Measurements from ENCODE around the gene PDE9A.

PDE9A gene

DNA sequence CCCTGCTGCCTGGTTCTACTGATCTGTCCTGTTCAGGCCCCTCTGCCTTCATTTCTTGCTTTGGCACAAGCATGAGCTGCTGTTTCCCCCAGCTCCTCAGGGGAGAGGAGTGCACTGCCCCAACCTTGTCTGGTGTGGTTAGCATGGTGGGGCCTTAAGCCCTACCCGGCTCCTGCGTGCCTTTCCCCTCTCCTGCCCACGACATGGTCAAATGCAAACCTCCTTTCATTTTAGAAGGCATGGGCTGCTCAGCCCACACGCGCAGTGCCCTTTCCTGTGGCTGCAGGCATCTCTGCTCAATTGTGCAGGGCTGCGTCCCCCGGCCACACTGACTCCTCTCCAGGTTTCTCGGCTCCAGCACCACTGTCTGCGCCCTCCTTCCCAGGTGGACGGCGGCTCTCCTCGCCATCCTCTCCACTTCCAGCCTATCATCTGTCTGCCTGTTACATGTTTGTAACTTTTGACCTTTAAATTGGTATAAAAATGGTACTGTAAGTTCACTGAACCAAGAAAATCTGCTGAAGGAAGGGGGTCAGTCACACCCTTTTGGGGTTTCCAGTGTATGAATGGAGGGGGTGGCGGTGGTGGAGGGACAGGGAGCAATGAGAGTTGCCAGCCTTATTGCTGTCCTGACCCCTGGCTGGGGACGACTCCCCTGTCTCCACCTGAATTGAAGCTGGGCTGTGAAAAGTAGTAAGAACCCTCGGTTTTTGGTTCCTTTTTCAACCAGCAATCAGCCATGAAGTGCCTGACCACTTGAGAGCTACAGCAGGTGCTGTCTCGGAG lies 5.1 kb downstream of the PDE9A start:
- DNase-seq = no peak

DNA sequence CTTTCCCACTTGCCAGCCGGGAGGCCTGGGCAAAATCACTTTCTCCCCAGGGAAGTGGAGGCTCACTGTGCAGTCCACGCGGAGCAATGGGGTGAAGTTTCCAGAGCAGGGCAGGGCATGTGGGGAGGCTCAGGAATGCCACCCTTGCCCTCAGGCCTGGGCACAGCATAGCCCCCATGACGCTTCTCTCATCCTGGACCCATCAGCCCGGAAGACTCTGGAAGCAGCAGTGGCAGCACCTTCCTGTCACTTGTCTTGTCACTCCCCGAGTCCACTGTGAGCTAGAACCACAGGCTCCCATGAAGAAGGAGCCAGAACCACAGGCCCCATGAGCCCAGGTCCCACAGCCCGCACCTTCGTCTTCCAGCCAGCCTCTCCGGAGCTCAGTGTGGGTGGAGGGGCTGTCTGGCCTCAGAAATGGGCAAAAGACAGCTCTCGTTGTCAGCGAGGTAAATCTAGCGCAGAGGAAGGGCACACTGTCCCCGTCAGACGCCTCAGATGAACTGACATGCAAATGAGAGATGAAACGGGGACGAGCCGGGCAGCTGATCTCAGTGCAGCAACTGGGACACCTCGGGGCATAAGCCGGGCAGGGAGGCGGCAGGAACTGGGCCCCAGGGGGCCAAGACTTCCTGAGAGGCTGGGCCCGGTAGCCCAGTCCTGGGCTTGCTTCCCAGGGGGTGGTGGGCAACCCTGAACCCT lies 6.1 kb downstream of the PDE9A start:
- DNase-seq = no peak

DNA sequence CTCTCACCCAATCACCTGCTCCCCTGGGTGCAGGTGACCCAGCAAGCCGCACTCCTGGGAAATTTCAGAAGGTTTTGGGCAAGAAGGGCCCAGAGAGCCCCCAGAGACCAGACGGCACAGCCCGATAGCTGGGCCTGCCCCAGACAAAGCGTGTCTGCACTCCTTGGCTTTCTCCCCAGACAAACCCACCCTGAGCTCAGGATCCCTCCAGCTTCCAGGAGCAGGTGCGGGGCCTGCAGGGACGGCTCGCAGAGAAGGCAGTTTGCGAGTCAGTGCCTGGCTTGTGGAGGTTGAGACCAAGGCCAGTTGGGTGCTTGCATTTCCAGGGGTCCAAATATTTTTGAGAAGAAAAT lies 6.7 kb downstream of the PDE9A start:
- no peak for DNase-seq

DNA sequence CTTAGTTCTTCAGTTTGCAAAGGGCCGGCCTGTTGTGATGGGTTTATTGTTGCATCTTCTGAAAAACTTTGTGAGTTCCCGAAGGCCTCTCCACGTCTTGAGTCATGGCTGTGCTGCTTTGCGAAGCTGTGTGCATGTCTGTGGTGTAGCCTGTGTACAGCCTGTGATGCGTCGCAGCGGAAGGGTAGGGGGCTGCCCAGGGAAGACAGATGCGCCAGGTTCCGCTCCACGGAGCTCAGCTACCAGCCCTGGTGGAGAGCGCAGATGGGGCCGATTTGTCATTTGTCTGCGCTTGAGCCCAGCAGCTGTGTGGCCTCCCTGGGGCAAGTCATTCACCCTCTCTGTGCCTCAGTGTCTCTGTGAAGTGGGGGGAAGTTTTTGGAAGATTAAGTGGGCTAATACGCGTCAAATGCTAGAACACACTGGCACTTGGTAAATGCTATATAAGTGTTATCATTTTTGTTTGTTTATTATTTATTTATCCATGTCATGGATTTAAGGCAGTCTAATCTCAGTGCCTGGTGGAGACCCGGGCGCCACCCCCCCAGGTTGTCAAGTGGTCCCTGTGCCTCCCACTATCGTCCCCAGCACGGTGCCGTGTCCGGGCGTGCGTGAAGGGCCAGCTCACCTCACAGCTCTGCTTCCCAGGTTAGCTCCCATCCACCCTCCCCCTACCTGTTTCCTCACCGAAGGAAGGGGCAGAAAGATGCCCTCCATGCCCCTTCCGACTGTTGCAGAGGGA lies 8.4 kb downstream of the PDE9A start:
- no peak for DNase-seq

DNA sequence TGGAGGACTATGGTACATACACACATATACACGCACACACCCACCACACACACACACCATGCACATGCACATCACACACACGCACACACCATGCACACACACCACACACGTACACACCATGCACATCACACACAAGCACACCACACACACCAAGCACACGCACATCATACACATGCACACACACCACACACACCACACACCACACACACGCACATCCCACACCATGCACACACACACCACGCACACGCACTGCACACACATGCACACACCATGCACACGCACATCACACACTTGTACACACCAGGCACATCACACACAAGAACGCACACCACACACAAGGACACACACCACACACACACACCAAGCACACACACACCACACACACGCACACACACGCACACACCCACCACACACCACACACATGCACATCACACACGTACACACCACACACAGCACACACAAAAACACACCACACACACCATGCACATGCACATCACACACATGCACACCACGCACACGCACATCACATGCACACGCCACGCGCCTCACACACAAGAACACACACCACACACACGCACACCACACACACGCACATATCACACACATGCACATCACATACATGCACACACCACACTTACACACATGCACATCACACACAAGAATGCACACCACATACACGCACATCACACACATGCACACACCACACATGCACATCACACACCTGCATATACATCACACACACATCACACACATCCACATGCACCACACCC lies 9.2 kb downstream of the PDE9A start:
- DNase-seq = no peak

DNA sequence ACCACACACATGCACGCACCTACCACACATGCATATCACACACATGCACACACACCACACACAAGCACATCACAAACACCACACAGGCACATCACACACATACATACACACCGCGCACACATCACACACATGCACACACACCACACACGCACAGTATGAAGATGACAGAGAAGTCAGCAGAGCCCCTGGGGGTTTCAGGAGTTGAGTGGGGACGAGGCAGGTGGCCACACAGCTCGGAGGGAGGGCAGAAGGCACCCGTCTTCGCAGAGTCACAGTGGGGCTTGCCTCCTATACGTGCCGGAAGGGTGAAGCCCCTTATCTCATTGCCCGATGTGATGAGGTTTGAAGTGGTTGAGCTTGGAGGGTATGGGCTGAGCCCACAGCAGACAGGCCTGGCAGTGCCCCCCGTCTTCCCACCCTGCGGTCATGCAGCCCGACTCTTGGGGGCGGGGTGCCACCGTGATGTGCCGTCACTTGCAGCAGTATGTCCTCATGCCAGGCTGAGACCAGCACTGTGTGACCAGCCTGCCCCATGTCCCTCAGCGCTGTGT lies 9.9 kb downstream of the PDE9A start:
- no peak for DNase-seq

GRCh38 chr21:42663860-42664535 lies 10.6 kb downstream of the PDE9A start:
- DNase-seq = peak in 4 of 14 donors; percentile 23 to 56 (median 34)

- no peak for DNase-seq
Observed at GRCh38 chr21:42664614-42665013, 11.2 kb downstream of the PDE9A start.

DNA sequence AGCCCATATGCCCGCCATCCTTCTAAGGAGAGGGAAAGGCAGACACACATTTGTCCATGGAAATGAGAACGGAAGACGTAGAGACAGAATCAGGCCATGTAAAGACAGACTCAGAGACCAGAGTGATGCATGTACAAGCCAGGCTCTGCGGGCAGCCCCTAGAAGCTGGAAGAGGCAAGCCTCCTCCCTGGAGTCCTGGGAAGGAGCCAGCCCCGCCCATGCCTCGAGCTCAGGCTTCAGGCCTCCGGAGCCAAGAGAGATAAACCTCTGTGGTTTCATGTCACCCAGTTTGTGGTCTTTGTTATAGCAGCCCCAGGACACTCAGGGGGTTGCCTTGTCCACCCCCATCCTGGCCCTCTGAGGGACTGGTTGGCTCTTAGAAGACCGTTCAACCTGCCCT lies 11.6 kb downstream of the PDE9A start:
- DNase-seq = peak in 1 of 14 donors; percentile 40

DNA sequence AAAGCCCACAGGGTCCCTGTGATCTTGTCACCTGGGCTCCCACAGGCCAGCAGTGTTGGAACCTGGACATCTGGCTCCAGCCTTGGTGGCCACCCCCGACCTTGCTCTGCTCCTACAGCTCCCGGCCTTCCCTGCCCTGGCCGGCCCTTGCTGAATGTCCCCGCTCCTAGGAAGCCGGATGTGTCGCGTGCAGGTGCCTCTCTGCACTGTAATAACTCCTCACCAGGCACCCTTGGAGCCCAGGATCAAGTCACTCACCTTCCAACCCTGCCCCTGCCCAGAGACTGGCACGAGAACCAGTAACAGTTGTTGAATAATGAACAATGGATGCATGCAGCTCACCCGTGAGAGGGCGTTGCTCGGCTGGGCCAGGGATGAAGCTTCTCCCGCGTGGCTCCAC lies 12.1 kb downstream of the PDE9A start:
- no peak for DNase-seq

DNA sequence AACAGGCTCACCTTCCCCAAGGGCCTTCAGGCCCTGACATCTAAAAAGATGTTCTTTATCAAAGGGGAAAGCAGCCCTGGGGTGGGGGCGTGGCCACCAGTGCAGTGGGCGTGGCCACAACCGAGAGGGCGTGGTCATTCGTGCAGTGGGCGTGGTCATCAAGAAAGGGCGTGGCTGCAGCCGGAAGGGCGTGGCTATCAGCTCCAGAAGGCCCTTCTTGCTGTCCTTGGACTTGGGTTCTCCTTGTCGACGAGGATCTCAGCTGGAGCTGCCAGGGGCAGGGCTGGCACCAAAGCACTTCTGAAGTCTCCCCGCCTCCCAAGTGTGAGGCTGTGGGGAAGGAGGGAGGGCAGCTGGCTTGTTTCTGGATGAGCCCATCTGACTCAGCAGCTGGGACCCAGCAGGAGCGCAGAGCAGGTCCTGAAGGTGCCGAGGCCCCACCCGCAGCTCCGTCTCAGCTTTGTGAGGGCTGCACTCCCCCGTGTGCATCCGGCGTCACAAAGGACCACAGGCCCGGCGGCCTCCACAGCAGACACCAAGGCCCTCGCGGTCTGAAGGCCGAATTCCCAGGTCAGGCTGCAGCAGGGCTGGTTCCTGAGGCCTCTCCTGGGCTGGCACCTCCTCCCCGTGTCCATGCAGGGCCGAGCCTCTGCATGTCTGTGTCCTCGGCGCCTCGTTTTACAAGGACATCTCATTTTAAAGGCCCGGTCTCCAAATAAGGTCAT lies 12.8 kb downstream of the PDE9A start:
- peak in 1 of 14 donors; percentile 36 for DNase-seq

- DNase-seq = peak in 12 of 14 donors; percentile 23 to 85 (median 69)
Observed at GRCh38 chr21:42666925-42667324, 13.5 kb downstream of the PDE9A start.

- no peak for DNase-seq
Observed at GRCh38 chr21:42668298-42668992, 15.0 kb downstream of the PDE9A start.

GRCh38 chr21:42669041-42669440 lies 15.6 kb downstream of the PDE9A start:
- DNase-seq = no peak

GRCh38 chr21:42670058-42670880 lies 16.8 kb downstream of the PDE9A start:
- DNase-seq = no peak

GRCh38 chr21:42670884-42671283 lies 17.5 kb downstream of the PDE9A start:
- DNase-seq = no peak

- DNase-seq = no peak
Observed at GRCh38 chr21:42671778-42672593, 18.6 kb downstream of the PDE9A start.

- DNase-seq = no peak
Observed at GRCh38 chr21:42672699-42673458, 19.5 kb downstream of the PDE9A start.

Data from C1 segment of cervical spinal cord (tissue), 14 donors.